Hepatocyte (in vitro differentiated cells): ENCODE results near the gene SCN9A. TPM values are rescaled to one million over a fixed set of nuclear protein-coding genes. Genes with fewer than 3 reads are reported as not detected.
A peak's percentile ranks its signal among the peaks of the same experiment; 100 is the strongest.

Experiments
- DNase-seq: peaks from one replicate; pipeline ENCODE4 v3.0.0-alpha.2; 2016; ENCODE audit warnings: low spot score
- H2AFZ ChIP-seq: fragments of 200-600 bp; sonication (generic); 2 replicates; pipeline ENCODE4 v1.6.0; 2016; ENCODE audit warnings: antibody characterized with exemption, mild to moderate bottlenecking
- H3K27ac ChIP-seq: fragments of 200-600 bp; sonication (generic); 2 replicates; pipeline ENCODE4 v1.5.1; 2016; ENCODE audit warnings: mild to moderate bottlenecking
- H3K27me3 ChIP-seq: fragments of 200-600 bp; sonication (generic); 2 replicates; pipeline ENCODE4 v1.6.1; 2016
- H3K36me3 ChIP-seq: fragments of 200-600 bp; sonication (generic); replicated peaks from 2 replicates; pipeline ENCODE4 v1.5.1; 2016; ENCODE audit warnings: low read depth; ENCODE audit not compliant: insufficient read depth
- H3K4me1 ChIP-seq: fragments of 200-600 bp; sonication (generic); 2 replicates; pipeline ENCODE4 v1.5.1; 2016; ENCODE audit warnings: mild to moderate bottlenecking, moderate library complexity; ENCODE audit not compliant: insufficient read depth
- H3K4me2 ChIP-seq: fragments of 200-600 bp; sonication (generic); 2 replicates; pipeline ENCODE4 v1.6.0; 2016
- H3K4me3 ChIP-seq: fragments of 200-600 bp; sonication (generic); 2 replicates; pipeline ENCODE4 v1.5.1; 2016; ENCODE audit warnings: mild to moderate bottlenecking
- H3K79me2 ChIP-seq: fragments of 200-600 bp; sonication (generic); 2 replicates; pipeline ENCODE4 v1.6.0; 2017; ENCODE audit warnings: mild to moderate bottlenecking
- H3K9me2 ChIP-seq: fragments of 200-600 bp; sonication (generic); replicated peaks from 2 replicates; pipeline ENCODE4 v1.6.0; 2017; ENCODE audit warnings: mild to moderate bottlenecking; ENCODE audit not compliant: insufficient read depth
- H3K9me3 ChIP-seq: fragments of 200-600 bp; sonication (generic); 2 replicates; pipeline ENCODE4 v1.5.1; 2016; ENCODE audit warnings: low read depth, mild to moderate bottlenecking
- H4K20me1 ChIP-seq: fragments of 200-600 bp; sonication (generic); 2 replicates; pipeline ENCODE4 v1.6.0; 2016; ENCODE audit warnings: mild to moderate bottlenecking; ENCODE audit not compliant: insufficient read depth, poor library complexity, severe bottlenecking
- EZH2 ChIP-seq: fragments of 200-600 bp; sonication (generic); IDR thresholded peaks from 2 replicates; pipeline ENCODE4 v1.6.1; 2016; ENCODE audit warnings: antibody characterized with exemption, mild to moderate bottlenecking, borderline replicate concordance
- EZH2phosphoT487 ChIP-seq: fragments of 200-600 bp; sonication (generic); IDR thresholded peaks from one replicate; pipeline ENCODE4 v1.6.1; 2018; ENCODE audit warnings: antibody characterized with exemption, mild to moderate bottlenecking, low read depth, moderate library complexity; ENCODE audit not compliant: unreplicated experiment, severe bottlenecking
- WGBS: methylation state at CpG from one replicate; pipeline ENCODE4 v1.1.6; 2016; ENCODE audit warnings: low lambda C conversion rate; ENCODE audit errors: missing lambda C conversion rate; 5-methylcytosine and 5-hydroxymethylcytosine counted together
- polyA plus RNA-seq: library from polyadenylated mRNA; unstranded; fragments of >200 nt; fragmentation: Nextera tagmentation; extraction: Ambion mirVana; gene quantifications from 2 replicates; pipeline ENCODE4 v1.2.1, GENCODE V29; 2016
- total RNA-seq: library from RNA; depleted of rRNA; stranded (reverse); fragments of >200 nt; gene quantifications from 2 replicates; pipeline ENCODE4 v1.2.3, GENCODE V29; 2014
- TF ChIP-seq, protein P1 (sequence below): fragments of 200-600 bp; sonication (generic); IDR thresholded peaks from 2 replicates; pipeline ENCODE4 v1.5.1; 2016; ENCODE audit warnings: antibody characterized with exemption, mild to moderate bottlenecking; ENCODE audit not compliant: poor library complexity

The SCN9A gene
- total and polyA plus RNA-seq, 2 experiments from 2014 or later, result 5.1 to 11.7 TPM

DNA sequence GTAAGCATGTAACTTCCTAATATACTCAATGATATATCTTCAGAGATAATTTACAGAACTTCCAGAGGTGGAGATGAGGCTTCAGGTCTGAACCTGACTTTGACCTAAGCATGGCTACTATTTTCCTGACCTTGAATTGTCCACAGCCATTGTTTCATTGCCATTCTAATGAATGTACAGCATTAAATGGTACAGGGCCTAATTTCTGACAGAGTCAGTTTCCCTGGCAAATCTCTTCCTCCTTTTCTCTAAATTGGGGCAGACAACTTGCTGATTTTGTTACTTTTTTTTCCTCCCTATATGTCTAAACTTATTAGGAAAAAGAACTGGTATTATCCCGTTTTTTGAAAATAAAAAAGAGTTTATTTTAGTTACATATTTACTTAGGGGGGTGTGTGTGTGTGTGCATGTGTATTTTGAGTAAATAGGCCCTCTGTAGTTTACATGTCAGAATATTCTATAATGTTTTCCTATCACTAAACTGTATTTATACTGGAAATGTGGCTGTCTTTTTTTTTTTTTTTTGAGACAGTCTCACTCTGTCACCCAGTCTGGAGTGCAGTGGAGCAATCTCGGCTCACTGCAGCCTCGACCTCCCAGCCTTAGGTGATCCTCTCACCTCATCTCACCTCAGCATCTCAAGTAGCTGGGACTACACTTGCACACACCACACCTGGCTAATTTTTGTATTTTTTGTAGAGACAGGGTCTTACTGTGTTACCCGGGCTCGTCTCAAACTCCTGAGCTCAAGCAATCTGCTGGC lies 43.3 kb upstream of the SCN9A start:
- no peaks in the 10 kb centered on the region for H3K4me1 ChIP-seq
- H3K4me3 ChIP-seq, result no peak overlapping the region
- H3K9me3 ChIP-seq, result no peaks in the 10 kb centered on the region
- H3K9me2 ChIP-seq, result no peaks in the 10 kb centered on the region
- no peak for TF ChIP-seq EZH2
- TF ChIP-seq, protein P1, sequence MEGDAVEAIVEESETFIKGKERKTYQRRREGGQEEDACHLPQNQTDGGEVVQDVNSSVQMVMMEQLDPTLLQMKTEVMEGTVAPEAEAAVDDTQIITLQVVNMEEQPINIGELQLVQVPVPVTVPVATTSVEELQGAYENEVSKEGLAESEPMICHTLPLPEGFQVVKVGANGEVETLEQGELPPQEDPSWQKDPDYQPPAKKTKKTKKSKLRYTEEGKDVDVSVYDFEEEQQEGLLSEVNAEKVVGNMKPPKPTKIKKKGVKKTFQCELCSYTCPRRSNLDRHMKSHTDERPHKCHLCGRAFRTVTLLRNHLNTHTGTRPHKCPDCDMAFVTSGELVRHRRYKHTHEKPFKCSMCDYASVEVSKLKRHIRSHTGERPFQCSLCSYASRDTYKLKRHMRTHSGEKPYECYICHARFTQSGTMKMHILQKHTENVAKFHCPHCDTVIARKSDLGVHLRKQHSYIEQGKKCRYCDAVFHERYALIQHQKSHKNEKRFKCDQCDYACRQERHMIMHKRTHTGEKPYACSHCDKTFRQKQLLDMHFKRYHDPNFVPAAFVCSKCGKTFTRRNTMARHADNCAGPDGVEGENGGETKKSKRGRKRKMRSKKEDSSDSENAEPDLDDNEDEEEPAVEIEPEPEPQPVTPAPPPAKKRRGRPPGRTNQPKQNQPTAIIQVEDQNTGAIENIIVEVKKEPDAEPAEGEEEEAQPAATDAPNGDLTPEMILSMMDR, result no peak
- TF ChIP-seq EZH2phosphoT487, result no peak
- H3K4me2 ChIP-seq, result no peak overlapping the region
- no peak for DNase-seq
- H3K27ac ChIP-seq, result no peak overlapping the region
- H4K20me1 ChIP-seq, result no peaks in the 10 kb centered on the region
- 53% methylated on average over 5 of the region's 5 CpGs for WGBS
- no peaks in the 10 kb centered on the region for H3K79me2 ChIP-seq
- H3K27me3 ChIP-seq, result no peaks in the 10 kb centered on the region
- H3K36me3 ChIP-seq, result no peaks in the 10 kb centered on the region
- H2AFZ ChIP-seq, result no peak overlapping the region

DNA sequence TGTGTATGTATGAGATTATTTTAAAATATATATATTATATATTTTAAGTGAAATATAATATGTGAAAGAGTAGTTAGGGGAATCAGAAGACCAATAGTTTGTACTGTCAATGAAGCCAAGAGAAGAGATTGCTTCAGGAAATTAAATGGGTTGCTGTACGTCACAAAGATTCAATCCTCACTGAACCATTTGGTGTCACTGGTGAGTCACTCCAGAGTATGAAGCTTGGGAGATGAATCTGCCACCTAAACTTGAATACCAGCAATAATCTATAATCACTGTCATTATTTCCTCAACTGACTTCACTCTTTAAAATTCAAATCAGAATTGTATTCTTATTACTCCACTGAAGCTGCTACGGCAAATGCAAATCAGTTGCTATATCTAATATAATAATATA lies 41.9 kb upstream of the SCN9A start:
- peak; percentile 14 for DNase-seq
- Histone ChIP-seq H2AFZ (no peak overlapping the region), H3K9me2 (no peaks in the 10 kb centered on the region), H3K79me2 (no peaks in the 10 kb centered on the region), H3K4me1 (no peaks in the 10 kb centered on the region), H3K9me3 (no peaks in the 10 kb centered on the region), H3K4me3 (no peak overlapping the region), H3K27me3 (no peaks in the 10 kb centered on the region), H3K36me3 (no peaks in the 10 kb centered on the region), H3K4me2 (no peak overlapping the region), H4K20me1 (no peaks in the 10 kb centered on the region), H3K27ac (no peak overlapping the region)
- TF ChIP-seq, protein P1, result peak; percentile 32
- TF ChIP-seq EZH2 (no peak), EZH2phosphoT487 (no peak)
- WGBS, result 61% methylated on average over 2 of the region's 2 CpGs

DNA sequence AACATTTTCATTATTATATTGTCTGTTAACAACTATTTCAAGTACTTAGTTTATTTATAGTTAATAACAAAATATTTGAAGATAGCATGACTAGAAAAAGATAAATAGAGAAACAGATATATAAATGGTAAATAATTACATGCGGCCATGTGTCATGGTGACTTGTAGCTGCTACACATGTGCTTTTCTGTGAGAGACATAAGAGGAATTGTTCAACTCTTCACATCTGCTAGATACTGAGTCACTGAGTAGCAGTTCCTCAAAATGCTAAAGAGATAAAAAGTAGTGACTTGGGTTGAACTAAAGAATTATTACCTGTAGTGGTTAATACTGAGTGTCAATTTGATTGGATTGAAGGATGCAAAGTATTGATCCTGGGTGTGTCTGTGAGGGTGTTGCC lies 37.5 kb upstream of the SCN9A start:
- Histone ChIP-seq H3K27ac (no peak overlapping the region), H3K9me2 (no peaks in the 10 kb centered on the region), H3K27me3 (no peaks in the 10 kb centered on the region), H4K20me1 (no peaks in the 10 kb centered on the region), H3K36me3 (no peaks in the 10 kb centered on the region), H3K4me1 (no peaks in the 10 kb centered on the region), H3K4me2 (no peak overlapping the region), H3K79me2 (no peaks in the 10 kb centered on the region), H2AFZ (no peak overlapping the region), H3K4me3 (no peak overlapping the region), H3K9me3 (no peaks in the 10 kb centered on the region)
- DNase-seq, result no peak
- TF ChIP-seq EZH2phosphoT487 (no peak), EZH2 (no peak)
- TF ChIP-seq, protein P1, result no peak
- WGBS, result 88% methylated on average over 1 of the region's 1 CpG
